Dedifferentiated amniotic fluid mesenchymal stem cell (primary cell): Measurements from ENCODE around the gene PROCR.
"Not testable (repeated sequence)": the region's sequence is repeated elsewhere in the genome, so short reads cannot be mapped to it uniquely, and the experiment has no call there.

Experiments
- DNase-seq: peaks from one replicate; pipeline ENCODE4 v3.0.0-alpha.2; 2016; ENCODE audit errors: extremely low spot score

Gene PROCR

GRCh38 chr20:35165221-35166185, 6.4 kb upstream of the PROCR start:
- DNase-seq = no peak

GRCh38 chr20:35166242-35166830, 5.5 kb upstream of the PROCR start:
- no peak for DNase-seq

- DNase-seq = no peak
Measured at GRCh38 chr20:35167787-35168186, 4.1 kb upstream of the PROCR start.

DNA sequence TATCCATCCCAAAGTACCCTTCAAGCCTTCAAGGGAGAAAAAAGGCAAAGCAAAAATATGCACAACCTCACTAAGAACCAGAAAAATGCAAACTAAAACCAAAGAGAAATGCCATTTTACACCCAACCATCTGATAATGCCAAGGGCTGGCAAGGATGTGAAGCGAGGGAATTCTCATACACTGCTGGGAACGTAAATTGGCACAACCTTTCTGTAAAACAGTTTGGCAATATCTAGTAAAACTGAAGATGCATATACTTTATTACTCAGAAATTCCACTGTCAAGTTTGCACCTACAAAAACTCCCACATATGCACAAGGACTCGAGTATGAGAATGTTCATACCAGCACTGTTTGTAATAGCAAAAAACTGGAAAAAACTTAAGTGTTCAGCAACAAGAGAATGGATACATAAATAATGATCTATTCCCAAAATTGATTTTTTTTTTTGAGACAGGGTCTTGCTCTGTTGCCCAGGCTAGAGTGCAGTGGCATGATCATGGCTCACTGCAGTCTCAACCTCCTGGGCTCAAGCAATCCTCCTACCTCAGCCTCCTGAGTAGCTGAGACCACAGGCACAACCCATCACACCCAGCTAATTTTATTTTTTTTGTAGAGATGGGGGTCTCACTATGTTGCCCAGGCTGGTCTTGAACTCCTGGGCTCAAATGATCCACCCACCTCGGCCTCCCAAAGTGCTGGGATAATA, 3.0 kb upstream of the PROCR start:
- DNase-seq = not testable (repeated sequence)

DNA sequence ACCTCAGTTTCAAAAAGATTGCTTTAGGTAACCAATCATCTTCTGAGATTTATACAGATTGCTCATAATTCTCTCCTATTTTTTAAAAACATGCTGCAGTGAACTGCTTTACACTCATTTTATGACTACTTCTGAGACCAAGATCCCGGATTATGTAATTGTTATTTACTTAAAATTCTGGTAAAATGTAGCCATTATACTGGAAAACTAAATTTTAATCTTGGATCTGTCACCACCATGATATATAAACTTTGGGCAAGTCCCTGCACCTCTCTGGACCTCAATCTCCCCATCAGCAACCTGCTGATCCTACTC, 477 bp upstream of the PROCR start:
- no peak for DNase-seq

DNA sequence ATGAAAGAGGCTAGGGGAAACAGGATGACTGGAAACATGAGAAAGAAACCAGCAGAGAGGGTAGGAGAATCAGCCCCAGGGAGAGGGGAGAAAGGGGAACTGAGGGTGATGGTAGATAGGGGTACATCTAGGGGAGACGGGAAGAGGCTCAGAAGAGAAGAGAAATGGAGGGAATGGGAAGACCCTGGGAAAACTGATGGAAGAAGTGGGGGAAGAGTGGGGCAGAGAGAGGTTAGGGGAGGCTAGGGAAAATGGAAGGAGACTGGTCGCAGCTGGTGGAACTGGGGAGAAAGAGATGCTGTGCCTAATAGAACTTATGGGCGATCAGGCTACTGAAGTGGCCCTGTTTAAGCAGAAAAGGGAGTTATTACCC, 548 bp downstream of the PROCR start:
- no peak for DNase-seq

DNA sequence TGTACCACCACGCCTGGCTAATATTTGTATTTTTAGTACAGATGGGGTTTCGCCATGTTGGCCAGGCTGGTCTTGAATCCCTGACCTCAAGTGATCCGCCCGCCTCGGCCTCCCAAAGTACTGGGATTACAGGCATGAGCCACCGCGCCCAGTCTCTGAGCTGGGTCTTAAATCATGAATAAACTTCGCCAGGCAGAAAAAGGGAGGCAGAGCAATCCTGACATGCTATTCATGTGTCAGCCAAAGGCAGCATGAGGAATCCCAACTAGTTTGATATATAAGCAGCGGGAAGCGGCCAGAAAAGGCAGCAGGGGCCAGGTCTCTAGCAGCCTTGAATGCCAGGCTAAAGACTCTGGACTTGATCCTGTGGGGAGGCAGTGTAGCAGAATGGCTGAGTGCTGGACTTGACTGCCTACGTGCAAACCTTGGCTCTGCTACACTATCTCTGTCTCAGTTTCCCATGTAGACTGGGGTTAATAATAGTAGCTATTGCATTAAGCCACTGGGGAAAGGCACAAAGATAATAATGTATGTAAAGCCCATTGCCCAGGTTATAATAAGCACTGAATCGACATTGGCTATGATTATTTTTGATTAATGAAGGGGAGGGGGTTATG, 1.8 kb downstream of the PROCR start:
- DNase-seq = no peak

- DNase-seq = no peak
Measured at GRCh38 chr20:35174458-35175216, 2.8 kb downstream of the PROCR start.

GRCh38 chr20:35176132-35176531, 4.3 kb downstream of the PROCR start:
- no peak for DNase-seq

DNA sequence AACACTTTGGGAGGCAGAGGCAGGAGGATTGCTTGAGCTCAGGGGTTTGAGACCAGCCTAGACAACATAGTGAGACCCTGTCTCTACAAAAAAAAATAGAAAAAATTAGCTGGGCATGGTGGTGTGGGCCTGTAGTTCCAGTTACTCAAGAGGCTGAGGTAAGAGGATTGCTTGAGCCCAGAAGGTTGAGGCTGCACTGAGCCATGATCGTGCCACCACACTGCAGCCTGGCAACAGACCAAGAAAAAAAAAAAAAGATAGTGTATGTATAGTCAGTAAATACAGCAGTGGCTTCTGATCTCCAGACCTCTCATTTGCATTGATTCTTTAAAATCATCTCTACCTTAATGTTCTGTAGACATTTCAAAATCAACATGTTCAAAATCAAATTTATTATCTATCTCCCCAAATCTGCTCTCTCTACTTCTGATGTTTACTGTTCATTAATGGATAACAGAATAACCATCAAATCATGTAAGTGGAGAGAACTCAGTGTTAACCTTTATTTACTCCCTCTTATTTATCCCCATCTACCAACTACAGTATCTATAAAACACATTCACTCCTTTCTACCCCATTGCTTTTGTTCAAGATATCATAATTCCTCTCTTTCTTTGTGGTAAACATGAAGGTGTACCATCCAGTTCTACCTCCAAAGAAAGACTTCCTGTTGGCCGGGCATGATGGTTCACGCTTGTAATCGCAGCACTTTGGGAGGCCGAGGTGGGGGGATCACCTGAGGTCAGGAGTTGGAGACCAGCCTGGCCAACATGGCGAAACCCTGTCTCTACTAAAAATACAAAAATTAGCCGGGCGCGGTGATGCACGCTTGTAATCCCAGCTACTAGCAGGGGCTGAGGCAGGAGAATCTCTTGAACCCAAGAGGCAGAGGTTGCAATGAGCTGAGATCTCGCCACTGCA, 7.7 kb downstream of the PROCR start:
- DNase-seq = no peak

DNA sequence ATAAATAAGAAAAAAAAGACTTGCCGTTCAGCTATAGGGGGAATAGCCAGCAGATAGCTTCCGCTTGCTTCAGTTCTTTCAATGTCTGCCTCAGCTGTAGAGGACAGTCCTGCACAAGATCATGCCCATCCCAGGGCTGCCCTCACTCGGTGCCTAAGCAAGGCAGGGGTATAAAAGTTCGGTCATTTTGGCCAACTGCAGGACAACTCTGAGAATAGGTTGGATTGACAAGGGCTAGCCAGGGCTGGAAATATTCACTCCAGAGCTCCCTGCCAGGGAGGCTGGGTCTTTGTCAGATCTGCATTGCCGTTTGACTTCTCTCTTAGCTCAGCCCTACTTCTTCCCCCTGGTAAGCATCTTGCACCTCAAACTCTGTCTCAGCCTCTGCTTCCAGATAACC, 8.4 kb downstream of the PROCR start:
- DNase-seq = no peak

- no peak for DNase-seq
Measured at GRCh38 chr20:35181731-35182130, 9.9 kb downstream of the PROCR start.

GRCh38 chr20:35186691-35187289, 14.9 kb downstream of the PROCR start:
- DNase-seq = not testable (repeated sequence)

- no peak for DNase-seq
Measured at GRCh38 chr20:35187584-35188190, 15.8 kb downstream of the PROCR start.

GRCh38 chr20:35189223-35189622, 17.4 kb downstream of the PROCR start:
- not testable (repeated sequence) for DNase-seq

GRCh38 chr20:35190556-35190955, 18.7 kb downstream of the PROCR start:
- DNase-seq = no peak

- no peak for DNase-seq
Measured at GRCh38 chr20:35191419-35192117, 19.7 kb downstream of the PROCR start.

DNA sequence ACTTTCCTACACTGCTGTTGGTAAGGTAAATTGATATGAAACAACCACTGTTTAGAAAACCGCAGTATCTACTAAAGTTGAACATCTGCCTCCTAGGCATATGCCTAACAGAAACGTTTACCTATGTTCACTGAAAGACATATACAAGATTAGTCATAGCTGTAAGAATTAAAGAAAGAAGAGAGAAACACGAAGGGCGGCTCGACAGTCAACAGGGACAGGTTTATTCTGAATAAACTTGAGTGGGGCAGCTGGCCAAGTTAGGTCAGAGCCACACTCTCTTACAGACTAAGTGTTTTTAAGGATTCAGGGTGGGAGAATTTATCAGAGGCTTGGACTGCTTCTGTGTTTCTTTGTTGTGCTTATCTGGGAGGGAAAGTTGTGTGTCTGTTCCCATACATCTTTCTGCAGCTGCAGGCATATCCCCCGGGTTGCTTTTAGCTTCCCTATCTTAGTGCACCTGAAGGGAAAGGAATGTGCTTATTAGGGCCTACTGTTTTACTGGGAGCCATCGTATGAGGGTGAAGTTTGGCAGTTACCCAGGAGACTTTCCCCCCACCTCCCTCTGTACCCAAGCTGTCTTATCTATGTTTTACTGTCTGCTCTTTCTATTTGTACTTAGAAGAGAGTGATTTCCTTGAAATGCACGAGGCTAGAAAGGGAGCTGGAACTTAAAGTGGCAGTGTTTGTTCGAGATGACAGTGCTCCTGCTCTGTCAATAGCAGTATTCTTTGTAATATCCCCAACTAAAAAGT, 20.4 kb downstream of the PROCR start:
- no peak for DNase-seq
